GM18861 (cell line): ENCODE data around the gene IRX3.

ENCODE experiments used
- ATAC-seq: cut with Tn5 transposase; IDR thresholded peaks from one replicate; pipeline ENCODE4 v1.9.1; 2021; ENCODE audit not compliant: unreplicated experiment

IRX3 gene

DNA sequence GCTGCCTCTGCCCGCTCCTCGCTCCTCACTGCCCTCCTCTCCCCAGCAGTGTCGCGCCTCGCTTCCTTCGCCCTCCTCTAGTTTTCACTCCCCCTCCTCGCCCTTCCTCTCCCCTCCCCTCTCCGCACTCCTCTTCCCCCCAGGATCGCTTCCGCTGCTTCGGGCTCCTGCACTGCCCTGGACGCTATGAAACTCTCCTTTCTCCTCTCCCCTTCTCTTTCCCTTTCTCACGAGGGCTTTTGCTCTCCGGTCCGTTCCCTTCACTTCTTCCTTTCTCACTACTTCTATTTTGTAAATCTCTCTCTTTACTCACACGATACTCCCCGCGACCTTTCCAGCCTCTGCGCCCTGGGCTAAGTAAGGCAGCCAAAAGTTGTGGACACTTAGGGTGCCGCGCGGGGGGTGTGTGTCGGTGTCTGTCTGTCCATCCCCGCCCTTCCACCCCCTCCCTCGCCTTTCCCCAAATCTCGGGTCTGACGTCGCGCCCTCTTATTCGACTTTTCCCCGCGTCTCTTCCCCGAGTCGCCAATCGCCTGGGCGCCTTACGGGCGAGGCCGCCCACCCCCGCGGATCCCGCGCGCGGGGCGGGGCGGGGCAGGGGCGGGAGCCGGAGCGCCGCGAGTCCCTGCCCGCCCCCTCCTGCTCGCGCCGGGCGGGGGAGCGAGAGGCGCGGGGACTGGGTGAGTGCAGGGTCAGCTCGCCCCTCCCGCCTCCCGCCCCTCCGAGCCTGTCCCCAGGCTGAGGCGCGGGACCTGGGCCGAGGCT is at the start of gene IRX3:
IRX3 (minus strand) TSS at position 422 of the 765 bp plus-strand sequence. CDS start 737 bp downstream, outside the sequence.
- ATAC-seq, result no peak

DNA sequence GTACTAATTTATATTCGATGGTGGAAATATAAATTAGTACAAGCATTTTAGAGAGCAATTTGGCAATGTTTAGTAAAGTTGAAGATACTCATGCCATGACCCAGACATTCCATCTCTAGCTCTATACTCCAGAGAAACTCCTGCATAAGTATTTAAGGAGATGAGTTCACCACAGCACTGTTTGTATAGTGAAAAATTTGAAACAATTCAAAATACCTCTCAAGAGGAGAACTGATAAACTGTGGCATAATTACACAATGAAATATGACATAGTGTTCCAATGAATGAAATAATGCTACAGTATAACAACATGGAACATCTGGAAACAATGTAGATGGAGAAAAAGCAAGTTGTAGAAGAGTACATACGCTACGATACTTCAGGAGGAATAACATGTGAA is 48.6 kb upstream of the IRX3 start:
- no peak for ATAC-seq

DNA sequence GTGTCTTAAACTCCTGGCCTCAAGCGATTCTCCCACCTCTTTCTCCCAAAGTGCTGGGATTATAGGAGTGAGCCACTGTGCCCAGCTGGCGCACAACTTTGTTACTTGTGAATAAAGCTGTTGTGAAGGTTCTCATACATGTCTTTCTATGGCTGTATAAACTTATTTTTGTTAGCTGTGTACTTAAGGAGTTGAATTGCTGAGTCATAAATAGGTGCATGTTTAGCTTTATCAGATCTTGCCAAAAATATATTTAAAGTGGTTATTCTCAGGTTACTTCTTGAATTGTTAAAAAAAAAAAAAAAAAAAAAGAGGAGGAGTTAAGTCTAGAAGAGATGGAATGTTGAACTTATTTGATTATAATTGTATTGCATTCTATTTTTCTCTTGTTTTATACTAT is 47.6 kb upstream of the IRX3 start:
- no peak for ATAC-seq

DNA sequence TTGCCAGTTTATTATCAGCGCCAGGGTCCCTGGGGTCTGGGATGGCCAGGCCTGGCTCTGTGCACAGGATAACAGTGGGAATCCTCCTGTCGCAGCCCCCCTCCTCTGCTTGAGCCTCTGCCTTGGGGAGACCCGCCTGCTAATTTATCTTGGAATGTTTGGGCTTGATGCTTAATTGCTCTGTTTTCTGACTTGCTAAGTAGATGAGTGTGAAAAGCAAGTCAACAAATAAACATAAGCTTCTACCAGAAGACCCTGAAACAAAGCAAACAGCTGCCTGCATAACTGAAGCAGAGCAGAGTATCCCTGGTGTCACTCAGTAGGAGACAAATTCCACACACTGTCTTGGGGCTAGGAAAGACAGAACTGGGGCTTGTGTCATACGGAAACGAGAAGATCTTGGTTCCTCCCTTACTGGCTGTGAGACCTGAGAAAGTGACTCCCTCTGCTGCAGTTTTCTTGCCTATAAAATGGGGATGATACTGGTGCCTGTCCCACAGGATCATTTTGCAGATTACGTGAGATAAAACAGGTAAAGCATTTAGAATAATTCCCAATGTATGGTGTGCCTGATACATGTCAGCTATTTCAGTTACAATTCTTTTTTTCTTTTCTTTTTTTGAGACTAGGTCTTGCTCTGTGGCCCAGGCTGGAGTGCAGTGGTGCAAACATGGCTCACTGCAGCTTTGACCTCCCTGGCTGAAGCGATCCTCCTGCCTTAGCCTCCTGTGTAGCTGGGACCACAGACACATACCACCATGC is 44.8 kb upstream of the IRX3 start:
- no peak for ATAC-seq

DNA sequence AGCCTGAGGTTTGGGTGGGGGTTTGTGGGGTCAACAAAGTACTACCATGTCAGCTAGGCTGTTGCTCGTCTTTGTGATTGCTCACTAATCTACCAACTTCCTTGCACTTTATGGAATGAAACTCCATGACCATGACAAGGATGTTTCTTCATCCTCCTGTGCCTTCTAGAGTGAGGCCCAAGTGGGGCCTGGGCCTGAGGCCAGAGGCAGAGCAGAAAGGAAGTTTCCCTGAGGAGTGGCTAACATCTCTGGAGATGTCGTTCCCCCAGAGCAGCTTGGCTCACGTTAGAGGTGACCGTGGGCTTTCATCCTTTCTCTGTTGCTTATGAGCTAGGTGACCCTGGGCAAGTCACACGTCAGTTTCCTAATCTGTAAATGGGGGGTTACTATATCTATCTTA is 41.0 kb upstream of the IRX3 start:
- no peak for ATAC-seq

DNA sequence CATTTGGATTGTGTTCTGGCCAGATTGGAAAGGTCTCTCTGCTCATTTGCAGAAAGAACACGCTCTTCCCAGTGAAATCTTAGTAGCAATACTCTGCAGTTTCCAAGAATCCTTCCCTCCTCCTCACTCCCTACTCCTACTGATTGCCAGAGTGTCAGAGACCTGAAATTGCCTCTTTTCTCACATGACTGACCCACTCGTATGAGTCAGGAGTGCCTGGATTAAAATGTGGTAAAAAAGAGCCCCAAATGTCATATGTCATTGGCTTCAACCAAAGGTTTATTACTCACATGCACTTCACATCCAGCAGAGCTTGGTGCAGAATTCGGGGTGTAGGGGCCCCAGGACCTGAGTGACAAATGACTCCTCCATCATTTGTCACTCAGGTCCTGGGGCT is 39.7 kb upstream of the IRX3 start:
- ATAC-seq, result no peak

DNA sequence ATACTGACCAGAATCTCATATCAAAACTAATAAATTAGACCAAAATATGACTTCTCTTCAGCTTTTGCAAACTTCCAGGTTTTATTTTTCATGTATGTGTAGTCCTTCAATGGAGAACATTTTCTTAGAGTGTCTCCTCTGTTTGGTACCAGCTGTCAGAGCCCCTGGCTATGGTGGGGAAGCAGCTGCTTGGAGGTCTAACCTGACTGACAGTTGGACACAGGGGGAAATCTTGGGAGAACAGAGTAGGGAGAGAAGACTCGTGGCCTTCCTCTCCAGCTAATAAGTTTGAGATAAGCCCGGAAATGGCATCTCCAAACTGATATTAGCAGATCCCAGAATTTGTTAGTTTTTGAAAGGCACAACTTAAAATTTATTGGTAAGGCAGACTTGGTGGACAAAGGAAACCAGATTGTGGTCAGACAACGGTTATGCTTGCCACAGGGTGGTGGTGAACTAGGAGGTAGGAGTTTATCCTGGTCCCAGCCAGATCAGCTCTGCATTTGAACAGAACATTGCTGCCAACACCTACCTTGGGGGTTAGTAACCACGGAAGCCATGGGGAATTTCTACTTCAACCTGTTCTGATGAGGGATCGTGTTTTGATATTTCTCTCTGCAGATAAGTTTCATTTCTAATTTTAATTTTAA is 39.2 kb upstream of the IRX3 start:
- no peak for ATAC-seq

DNA sequence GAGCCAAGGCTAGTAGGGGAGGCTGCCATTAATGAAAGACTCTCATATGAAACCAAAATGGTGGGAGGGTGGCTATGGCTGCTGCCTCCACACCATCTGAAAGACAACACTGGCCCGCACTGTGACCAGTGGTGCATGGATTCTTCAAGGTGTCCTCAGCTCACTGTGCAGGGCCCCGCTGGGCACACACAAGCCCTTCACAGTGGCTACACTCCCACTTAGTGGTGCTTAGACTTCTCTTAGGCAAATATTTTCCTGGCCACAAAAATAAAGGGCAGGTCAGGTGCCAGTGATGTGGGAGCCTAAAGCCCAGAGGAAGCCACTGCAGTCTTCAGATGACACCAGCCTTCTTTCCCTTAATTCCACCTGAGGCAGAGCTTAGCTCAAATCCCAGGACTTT is 38.1 kb upstream of the IRX3 start:
- no peak for ATAC-seq

DNA sequence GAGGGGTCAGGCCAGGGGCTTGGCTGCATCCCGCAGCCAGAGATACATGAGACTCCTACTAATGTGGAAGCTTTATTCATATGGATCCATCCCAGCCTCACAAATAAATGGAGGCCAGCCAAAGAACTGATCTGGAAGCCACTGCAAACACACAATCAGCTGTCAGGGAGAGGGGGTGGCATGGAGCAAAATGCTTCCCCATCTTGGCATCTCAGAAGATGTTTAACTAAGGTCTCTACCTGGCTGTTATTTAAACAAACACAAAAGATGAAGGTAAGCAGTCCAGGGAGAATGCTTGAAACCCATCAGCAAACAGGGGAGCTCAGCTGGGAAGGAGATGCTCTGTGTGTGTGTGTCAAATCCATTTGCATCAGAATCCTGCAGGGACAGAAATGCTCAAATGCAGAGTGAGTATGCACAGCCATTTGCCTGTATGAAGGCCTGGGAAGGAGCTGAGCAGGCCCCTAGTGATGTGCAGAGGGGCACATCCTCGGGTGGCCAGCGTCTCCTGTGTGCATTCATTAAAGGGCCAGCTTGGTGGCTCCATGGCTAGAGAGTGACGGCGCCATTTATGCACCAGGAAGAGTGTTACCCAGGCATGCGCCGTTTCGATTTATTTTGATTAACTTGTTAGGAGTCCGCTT is 34.2 kb upstream of the IRX3 start:
- no peak for ATAC-seq

DNA sequence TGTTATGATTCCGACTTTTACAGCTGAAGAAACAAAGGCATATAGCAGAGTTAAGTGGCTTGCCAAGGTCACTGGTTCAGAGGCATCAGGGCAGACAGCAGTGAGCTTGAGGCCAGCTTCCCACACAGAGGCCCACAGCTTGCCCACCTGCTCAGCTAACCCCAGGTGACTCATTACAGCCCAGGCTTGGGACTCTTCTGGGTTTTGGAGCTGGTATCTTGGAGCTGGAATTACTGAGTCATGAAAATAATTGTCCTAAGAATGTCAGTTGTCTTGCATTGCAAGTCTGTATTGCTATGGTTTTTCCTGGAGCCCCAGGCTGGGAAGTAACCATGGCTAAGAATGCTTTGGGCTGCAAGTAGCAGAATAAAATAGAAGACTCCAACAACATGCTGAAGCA is 32.4 kb upstream of the IRX3 start:
- ATAC-seq, result no peak

DNA sequence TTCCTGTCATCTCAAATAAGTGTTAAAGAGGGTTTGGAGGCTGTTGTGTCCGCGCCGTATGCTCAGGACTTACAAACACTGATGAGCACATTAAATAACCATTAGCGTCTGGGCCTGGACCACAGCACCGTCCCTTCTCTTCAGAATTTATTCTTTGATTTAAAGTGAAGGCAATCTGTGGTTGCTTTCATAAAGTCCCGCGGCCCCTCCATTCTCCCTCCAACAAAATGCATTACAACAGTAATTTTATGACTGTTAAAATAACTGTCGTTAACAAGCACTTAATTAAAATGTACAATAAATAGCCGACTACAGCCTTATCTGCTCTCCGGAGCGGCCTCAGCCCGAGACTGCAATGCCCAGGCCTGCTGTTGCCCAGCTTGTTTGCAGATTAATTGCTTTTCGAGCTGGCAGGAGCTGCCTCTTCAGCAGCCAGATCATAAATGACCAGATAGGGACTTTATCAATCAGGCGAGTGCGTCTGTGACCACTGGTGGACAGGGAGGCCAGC is 30.6 kb upstream of the IRX3 start:
- ATAC-seq, result no peak

DNA sequence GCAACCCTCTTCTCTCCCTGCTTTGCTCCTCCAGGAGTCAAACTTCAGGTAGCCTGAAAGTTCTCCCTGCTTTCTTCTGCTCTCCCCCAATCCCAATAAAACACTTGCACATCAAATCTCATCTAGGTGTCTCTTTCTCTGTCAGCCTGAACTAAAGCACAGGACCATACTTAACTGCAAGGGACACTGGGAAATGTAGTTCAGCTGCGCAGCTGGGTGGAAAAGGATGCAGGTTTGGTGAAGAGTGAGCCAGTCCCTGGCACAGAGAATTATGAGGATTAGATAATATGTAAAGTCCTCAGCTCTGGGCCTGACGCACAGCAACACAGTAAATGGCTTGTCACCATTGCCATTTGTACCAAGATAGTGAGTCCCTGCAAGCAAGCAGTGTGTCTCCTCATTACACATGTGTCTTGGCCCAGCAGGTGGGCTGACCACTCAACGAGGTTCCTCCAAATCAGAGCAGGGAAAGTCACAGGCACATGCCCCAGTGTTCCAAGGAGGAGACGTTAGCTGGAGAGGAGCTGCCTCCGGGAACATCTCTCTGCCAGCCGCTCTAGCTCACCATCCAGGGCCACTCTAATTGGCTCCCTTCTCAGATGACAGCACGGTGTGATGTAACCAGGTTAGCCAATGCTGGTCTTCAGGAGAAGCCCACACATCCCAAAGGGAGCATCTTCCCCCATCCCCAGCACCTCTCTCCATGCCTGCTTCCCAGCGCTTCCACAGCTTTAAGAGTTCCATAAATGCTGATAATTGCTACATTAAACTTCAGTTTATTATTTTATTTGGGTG is 29.7 kb upstream of the IRX3 start:
- ATAC-seq, result no peak

DNA sequence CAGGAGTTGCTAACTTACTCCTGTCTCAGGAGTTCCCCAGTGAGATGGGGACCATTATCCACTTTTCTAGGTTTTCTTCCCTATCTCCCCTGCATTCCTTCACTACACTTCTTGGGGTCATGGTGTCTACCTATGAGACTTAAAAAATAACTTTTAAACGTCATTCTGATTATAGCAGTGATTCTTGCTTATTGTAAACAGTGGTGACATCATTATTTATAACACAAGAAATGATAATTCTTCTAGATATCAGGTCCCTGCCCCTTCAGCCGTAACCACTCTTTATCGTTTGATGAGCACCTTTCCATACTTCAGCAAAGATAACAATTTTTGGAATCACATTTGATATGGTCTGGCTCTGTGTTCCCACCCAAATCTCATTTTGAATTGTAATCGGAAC is 27.2 kb upstream of the IRX3 start:
- no peak for ATAC-seq

DNA sequence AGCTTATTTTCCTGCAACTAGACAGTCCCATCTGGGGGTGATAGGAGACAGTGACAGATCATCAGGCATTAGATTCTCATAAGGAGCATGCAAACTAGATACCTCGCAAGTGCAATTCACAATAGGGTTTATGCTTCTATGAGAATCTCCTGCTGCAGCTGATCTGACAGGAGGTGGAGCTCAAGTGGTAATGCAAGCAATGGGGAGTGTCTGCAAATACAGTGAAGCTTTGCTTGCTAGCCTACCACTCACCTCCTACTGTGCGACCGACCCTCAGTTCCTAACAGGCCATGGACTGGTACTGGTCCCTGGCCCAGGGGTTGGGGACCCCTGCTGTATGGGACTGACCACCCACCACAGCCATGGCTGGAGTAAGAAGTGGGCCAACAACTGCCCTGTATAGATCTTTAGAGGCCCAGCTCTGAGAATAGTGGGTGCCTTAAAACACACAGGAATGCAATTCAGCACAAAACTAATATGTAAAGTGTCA is 26.0 kb upstream of the IRX3 start:
- no peak for ATAC-seq

DNA sequence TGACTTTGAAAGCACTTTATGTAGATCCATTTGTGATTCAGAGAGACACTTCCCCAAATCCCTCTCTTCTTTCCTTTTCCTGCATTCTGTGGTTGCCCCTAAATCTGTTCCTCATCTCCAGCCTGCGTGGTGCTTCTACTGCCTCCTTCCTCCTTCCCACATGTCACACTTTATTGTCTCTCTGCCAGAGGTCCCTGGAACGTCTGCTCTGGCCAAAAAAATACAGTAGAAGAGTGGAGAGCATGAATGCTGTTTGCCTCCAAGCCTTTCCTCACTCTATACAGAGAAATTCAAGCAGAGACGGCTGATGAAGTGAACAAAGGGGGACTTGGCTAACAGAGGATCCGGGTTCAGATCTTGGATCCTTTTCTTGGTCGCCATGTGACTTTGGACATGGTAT is 22.8 kb upstream of the IRX3 start:
- ATAC-seq, result no peak

DNA sequence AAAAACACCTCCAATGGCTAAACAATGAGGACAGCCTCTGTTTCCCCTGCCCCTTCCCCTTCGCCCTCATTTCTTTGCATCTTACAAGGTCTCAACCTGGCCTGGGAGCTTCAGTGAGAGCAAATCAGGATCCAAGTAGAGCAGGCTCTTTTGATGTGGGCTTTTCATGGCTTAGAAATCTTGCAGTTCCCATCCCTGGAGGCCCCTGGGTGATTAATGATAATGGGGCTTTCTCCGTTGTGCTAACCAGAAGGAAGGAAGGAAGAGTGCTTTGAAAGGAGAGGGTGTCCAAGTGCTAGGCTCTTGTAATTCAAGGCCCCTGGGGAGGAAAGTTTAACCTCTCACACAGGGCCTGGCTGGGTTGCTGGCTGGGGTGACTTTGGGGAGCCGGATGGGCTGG is 18.5 kb upstream of the IRX3 start:
- no peak for ATAC-seq

DNA sequence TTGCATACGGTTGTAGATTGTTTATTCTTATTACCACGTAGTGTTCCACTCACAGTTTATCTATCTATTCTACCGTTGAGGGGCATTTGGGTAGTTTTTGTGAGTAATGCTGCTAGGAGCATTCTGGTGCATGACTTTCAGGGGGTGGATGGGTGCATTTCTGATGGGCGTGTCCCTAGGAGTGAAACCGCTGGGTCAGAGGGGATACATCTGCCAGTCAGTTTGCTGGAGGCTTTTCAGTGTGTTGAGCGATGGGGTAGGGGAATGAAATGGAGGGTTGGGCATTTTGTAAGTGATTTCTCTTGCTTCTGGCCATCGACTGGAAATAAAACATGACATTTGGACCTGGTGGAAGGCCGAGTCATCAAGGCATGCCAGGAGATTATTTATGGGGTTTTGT is 17.0 kb upstream of the IRX3 start:
- ATAC-seq, result no peak

DNA sequence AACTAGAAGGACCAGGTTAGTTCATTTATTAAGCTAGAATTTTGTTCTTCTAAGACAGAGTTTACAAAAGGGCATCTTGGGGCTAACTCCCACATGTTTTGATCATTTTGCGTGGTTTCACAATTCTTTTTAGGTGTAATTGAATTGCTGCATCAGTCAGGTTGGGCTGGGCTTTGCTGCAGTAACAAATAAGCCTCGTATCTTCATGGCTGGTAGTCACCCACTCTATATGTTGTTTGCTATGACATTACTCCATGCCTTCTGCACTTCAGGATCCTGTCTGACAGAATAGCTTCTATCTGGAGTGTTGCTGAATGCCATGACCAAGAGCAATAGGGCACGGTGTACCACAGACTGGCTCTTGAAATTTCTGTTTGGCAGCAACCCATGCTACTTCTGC is 10.6 kb upstream of the IRX3 start:
- ATAC-seq, result no peak

DNA sequence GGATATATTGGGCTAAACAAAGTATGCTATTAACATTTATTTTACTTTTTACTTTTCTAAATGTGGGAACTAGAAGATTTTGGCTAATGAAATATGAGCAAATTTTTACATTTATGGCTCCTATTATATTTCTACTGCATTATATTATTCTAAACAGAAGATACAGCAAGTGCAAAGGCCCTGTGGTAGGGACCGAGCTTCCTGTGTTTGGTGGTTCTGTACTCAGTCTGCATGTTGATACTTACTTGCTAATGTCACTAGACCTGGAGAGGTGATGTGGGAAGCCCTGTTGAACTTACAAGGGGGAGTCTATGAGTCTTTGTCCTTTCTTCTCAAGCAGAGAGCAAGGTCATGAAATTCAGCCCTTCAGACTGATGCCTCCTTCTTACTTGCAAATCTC is 10.0 kb upstream of the IRX3 start:
- ATAC-seq, result no peak

DNA sequence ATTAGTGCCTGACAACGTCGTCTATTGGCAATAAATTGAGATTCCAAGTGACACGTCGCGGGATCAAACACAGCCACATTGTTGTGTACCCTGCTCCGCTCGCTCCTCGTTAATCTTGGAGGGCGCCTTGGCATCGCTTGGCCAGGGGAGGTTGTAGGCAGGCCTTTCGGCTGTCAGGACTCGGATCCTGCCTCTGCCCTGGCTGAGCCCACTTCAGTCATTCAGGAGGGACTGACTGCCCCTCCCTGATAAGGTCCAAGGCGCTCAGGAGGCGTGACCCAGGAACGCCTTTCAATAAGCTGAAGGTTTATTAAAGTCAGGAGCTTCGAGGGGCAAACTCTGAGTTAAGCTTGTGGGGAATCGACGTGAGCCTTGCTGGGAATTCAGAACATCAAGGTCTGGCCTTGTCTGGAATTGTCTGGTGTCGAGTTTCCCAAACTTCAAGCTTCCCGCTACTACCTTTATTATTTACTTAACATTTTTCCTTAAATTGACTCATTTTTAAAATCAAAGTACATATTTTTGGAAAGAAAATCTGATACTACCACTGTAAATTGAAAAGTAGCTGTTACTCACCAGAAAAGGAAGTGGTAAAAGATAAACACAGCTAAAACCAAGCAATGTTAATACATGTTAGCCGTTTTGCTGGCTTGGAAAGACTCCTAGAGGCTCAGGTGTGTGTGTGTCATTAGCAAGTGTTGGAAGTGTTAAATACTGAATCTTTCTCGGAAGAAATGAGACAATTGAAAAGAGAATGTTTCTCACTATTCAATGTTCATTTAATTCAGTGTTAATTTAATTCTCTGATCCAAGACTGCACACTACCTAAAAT is 5.3 kb upstream of the IRX3 start:
- no peak for ATAC-seq
